Tibial nerve (tissue), 4 donors: Measurements from ENCODE around the gene CHRNA4. TPM values are rescaled to one million over a fixed set of nuclear protein-coding genes. Genes with fewer than 3 reads are reported as not detected.

Experiments used
- DNase-seq, 2 donors: peaks; one replicate each; pipeline ENCODE4 v3.0.0-alpha.2; 2019; ENCODE audit warnings: low spot score in 2 of 2
- H3K27ac ChIP-seq, 4 donors: fragments of 200-600 bp; sonication (generic) in 3 of 4; one replicate each; pipeline ENCODE4 v1.5.1; 2017 to 2019; ENCODE audit warnings: mild to moderate bottlenecking in 1 of 4
- H3K27me3 ChIP-seq, 2 donors: fragments of 200-600 bp; sonication (generic) in 1 of 2; one replicate each; pipeline versions ENCODE4 v1.5.1 to v1.6.0; 2017 to 2019
- H3K36me3 ChIP-seq, 3 donors: fragments of 200-600 bp; sonication (generic); one replicate each; pipeline ENCODE4 v1.5.1; 2018 to 2019
- H3K4me1 ChIP-seq, 4 donors: fragments of 200-600 bp; sonication (generic) in 3 of 4; one replicate each; pipeline ENCODE4 v1.5.1; 2017 to 2019
- H3K4me3 ChIP-seq, 4 donors: fragments of 200-600 bp; sonication (generic) in 3 of 4; one replicate each; pipeline ENCODE4 v1.5.1; 2017 to 2019; ENCODE audit warnings: mild to moderate bottlenecking in 1 of 4, moderate library complexity in 1 of 4
- H3K9me3 ChIP-seq, 4 donors: fragments of 200-600 bp; sonication (generic) in 3 of 4; one replicate each; pipeline ENCODE4 v1.5.1; 2017 to 2019
- EP300 ChIP-seq, 2 donors: sonication (generic); formaldehyde crosslinking; IDR thresholded peaks; one replicate each; pipeline ENCODE4 v1.6.1; 2017; ENCODE audit warnings: antibody characterized with exemption in 2 of 2, mild to moderate bottlenecking in 1 of 2
- POLR2A ChIP-seq, 2 donors: fragments of 450-650 bp; IDR thresholded peaks; one replicate each; pipeline ENCODE4 v1.6.1; 2017; ENCODE audit warnings: antibody characterized with exemption in 2 of 2, mild to moderate bottlenecking in 2 of 2, moderate library complexity in 2 of 2
- WGBS, 2 donors: methylation state at CpG; one replicate each; pipeline ENCODE4 v1.1.5; 2018; 5-methylcytosine and 5-hydroxymethylcytosine counted together
- total RNA-seq, 4 donors: library from RNA; depleted of rRNA; stranded (reverse); fragments of >200 nt; gene quantifications; one replicate each; pipeline ENCODE4 v1.1.0, GENCODE V29; 2016
- TF ChIP-seq, protein P1 (sequence below), 5 experiments: fragments of 200-600 bp in 3 of 5; fragments of 450-650 bp in 2 of 5; sonication (generic) in 3 of 5; IDR thresholded peaks; one replicate each; pipeline ENCODE4 v1.5.1; 2016 to 2019; ENCODE audit warnings: antibody characterized with exemption in 5 of 5, mild to moderate bottlenecking in 3 of 5, moderate library complexity in 2 of 5

The CHRNA4 gene
- total RNA-seq, 4 donors from 2014 or later = 0.20 to 1.5 TPM; not detected in 2

DNA sequence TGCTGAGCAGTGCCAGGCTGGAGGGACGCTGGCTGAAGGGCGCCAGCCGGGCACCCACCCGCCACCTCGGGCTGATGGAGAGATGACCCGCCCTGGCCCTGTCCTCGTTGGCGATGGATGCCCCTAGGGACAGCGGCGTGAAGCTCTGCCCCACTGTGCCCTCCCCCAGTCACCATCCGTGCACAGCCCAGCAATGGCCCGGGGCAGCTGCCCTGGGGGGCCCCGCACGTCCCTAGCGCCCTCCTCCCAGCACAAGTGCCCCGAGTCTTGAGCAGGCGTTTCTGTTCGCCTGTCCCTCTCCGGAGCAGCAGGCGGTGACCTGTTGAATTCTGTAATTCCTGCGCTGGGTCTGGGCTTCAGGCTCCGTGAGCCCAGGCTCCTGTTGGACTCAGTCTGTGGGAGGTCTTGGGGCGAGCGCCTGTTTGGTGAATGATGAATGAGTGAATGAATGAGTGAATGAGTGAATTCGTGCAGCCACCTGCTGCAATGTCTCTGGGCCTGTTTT is 36.8 kb upstream of the CHRNA4 start:
- Histone ChIP-seq H3K27ac (no peak overlapping the region), H3K9me3 (no peaks in the 10 kb centered on the region), H3K27me3 (peaks cover 0 to 25% of the 10 kb centered on the region in 2 donors), H3K4me1 (no peaks in the 10 kb centered on the region), H3K4me3 (no peak overlapping the region), H3K36me3 (no peaks in the 10 kb centered on the region)
- TF ChIP-seq POLR2A (IDR thresholded peaks at IDR 0.05) (no peak), EP300 (IDR thresholded peaks at IDR 0.05) (no peak)
- TF ChIP-seq, protein P1, sequence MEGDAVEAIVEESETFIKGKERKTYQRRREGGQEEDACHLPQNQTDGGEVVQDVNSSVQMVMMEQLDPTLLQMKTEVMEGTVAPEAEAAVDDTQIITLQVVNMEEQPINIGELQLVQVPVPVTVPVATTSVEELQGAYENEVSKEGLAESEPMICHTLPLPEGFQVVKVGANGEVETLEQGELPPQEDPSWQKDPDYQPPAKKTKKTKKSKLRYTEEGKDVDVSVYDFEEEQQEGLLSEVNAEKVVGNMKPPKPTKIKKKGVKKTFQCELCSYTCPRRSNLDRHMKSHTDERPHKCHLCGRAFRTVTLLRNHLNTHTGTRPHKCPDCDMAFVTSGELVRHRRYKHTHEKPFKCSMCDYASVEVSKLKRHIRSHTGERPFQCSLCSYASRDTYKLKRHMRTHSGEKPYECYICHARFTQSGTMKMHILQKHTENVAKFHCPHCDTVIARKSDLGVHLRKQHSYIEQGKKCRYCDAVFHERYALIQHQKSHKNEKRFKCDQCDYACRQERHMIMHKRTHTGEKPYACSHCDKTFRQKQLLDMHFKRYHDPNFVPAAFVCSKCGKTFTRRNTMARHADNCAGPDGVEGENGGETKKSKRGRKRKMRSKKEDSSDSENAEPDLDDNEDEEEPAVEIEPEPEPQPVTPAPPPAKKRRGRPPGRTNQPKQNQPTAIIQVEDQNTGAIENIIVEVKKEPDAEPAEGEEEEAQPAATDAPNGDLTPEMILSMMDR (IDR thresholded peaks at IDR 0.05) = no peak
- WGBS, 2 donors = 82% methylated on average over 18 to 19 of the region's 25 CpGs
- DNase-seq = no peak

DNA sequence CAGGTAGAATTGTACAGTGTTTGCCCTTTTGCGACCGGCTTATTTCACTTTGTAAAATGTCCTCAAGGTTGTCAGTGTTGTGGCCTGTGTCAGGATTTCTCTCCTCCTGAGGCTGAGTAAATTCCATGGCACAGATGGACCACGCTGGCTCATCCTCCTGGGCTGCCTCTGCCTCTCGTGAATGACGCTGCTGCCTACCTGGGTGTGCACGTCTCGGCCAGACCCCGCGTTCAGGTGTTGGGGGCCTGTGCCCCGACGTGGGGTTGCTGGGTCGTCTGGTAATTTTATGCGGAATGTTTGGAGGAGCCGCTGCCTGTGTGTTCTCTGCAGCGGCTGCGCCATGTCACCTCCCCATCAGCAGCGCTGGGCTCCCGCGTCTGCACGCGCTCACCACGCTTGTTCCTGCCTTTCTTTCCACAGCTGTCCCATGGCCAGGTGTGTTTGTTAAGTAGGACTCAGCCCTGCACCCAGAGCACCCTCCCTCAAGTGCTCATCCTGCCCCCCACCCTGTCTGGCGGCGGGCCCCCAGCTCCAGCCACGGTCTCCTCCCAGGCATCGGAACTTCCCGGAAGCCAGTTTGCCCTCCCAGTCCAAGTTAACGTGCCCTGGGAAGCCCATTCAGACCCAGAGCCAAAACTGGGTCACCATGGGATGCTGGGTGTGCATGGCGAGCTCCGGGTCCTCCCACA is 36.1 kb upstream of the CHRNA4 start:
- no peak for DNase-seq
- TF ChIP-seq EP300 (IDR thresholded peaks at IDR 0.05) = no peak
- no peak for TF ChIP-seq POLR2A (IDR thresholded peaks at IDR 0.05)
- TF ChIP-seq, protein P1 (IDR thresholded peaks at IDR 0.05) = no peak

DNA sequence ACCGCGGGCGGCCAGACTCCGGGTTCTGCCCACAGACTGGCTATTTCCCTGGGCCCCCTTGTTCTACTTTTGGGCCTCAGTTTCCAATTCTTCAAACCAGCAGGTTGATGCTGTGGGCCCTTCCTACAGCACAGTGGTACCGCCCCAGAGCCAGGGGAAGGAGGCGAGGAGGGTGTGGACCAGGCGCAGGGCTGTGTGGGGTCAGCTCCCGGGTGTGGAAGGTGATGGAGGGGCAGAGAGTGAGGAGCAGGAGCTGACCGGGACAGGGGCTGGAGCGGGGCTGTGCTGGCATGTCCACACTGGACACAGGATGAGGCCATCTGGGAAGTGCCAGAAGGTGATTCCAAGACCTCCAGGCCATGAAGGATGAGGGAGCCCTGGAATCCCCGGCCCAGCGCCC is 35.2 kb upstream of the CHRNA4 start:
- peaks cover 0 to 12% (median 0%) of the 10 kb centered on the region in 4 donors for H3K9me3 ChIP-seq
- DNase-seq = no peak
- 84 to 90% methylated on average over 12 of the region's 12 CpGs for WGBS, 2 donors
- H3K27ac ChIP-seq = no peak overlapping the region
- H3K36me3 ChIP-seq = no peaks in the 10 kb centered on the region
- no peaks in the 10 kb centered on the region for H3K4me1 ChIP-seq
- no peak overlapping the region for H3K4me3 ChIP-seq
- TF ChIP-seq, protein P1 (IDR thresholded peaks at IDR 0.05) = no peak
- no peak for TF ChIP-seq EP300 (IDR thresholded peaks at IDR 0.05)
- no peak for TF ChIP-seq POLR2A (IDR thresholded peaks at IDR 0.05)
- peaks cover 0 to 29% of the 10 kb centered on the region in 2 donors for H3K27me3 ChIP-seq

More for the DNA sequence above, 36.1 kb upstream of the CHRNA4 start:
- Histone ChIP-seq H3K36me3 (no peaks in the 10 kb centered on the region), H3K4me3 (no peak overlapping the region), H3K4me1 (no peaks in the 10 kb centered on the region), H3K27me3 (peaks cover 0 to 29% of the 10 kb centered on the region in 2 donors), H3K9me3 (peaks cover 0 to 2% (median 0%) of the 10 kb centered on the region in 4 donors), H3K27ac (no peak overlapping the region)
- WGBS, 2 donors = 83 to 86% methylated on average over 26 to 30 of the region's 30 CpGs

DNA sequence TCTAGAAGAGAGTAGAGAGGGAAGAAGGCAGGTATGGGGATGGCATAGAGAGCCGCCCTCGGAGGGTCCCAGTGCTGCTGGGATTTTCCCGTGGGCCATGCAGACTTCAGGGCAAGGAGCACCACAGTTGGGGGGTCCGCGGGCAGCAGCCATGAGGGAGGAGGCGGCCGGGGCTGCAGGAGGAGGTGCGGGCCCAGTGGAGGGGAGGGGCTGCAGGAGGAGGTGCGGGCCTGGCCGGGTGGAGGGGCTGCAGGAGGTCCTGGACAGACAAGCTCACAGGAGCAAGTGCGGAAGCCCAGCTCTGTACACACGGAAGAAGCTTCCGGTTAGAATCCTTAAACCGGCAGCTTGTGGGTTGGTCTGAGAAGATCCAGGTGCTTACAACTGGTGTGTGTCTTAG is 34.6 kb upstream of the CHRNA4 start:
- peaks cover 0 to 17% (median 0%) of the 10 kb centered on the region in 4 donors for H3K9me3 ChIP-seq
- TF ChIP-seq, protein P1 (IDR thresholded peaks at IDR 0.05) = no peak
- TF ChIP-seq POLR2A (IDR thresholded peaks at IDR 0.05) (no peak), EP300 (IDR thresholded peaks at IDR 0.05) (no peak)
- no peak overlapping the region for H3K4me3 ChIP-seq
- DNase-seq = no peak
- 70 to 86% methylated on average over 14 of the region's 14 CpGs for WGBS, 2 donors
- H3K27me3 ChIP-seq = peaks cover 0 to 29% of the 10 kb centered on the region in 2 donors
- H3K27ac ChIP-seq = no peak overlapping the region
- H3K4me1 ChIP-seq = no peaks in the 10 kb centered on the region
- no peaks in the 10 kb centered on the region for H3K36me3 ChIP-seq

DNA sequence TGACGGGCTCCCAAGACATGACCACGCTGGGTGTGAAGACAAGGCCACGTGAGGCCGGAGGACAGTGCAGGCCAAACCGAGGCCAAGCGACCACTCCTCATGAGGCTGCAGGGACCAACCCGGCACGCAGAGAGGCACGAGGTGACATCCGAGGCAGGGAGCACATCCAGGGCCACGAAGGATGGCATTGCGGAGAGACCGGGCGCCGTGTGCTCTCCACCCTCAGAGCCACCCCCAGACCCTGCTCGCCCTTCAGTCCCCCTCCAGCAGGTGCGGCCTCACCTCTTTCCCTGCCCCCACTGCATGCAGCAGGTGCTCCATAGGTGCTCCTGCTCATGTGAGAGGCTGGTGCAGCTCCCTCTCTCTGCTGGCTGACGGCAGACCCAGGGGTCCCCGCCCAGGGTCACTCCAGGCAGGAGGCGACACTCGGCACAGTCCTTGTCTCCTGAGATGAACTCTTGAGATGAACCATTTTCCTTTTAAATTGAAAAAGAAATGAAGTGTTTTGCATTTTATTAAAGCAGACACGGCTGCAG is 33.8 kb upstream of the CHRNA4 start:
- 63 to 81% methylated on average over 18 to 20 of the region's 22 CpGs for WGBS, 2 donors
- Histone ChIP-seq H3K9me3 (peaks cover 0 to 23% (median 0%) of the 10 kb centered on the region in 4 donors), H3K4me3 (no peak overlapping the region), H3K36me3 (no peaks in the 10 kb centered on the region), H3K27me3 (peaks cover 0 to 29% of the 10 kb centered on the region in 2 donors), H3K27ac (no peak overlapping the region), H3K4me1 (no peaks in the 10 kb centered on the region)
- DNase-seq = no peak
- no peak for TF ChIP-seq EP300 (IDR thresholded peaks at IDR 0.05)
- TF ChIP-seq POLR2A (IDR thresholded peaks at IDR 0.05) = no peak
- TF ChIP-seq, protein P1 (IDR thresholded peaks at IDR 0.05) = no peak
